HG03565 (cell line): ENCODE results near the gene SLC25A30.

Experiments used
- ATAC-seq: cut with Tn5 transposase; IDR thresholded peaks from one replicate; pipeline ENCODE4 v1.9.1; 2021; ENCODE audit warnings: mild to moderate bottlenecking, moderate library complexity; ENCODE audit not compliant: unreplicated experiment

SLC25A30 gene, protein sequence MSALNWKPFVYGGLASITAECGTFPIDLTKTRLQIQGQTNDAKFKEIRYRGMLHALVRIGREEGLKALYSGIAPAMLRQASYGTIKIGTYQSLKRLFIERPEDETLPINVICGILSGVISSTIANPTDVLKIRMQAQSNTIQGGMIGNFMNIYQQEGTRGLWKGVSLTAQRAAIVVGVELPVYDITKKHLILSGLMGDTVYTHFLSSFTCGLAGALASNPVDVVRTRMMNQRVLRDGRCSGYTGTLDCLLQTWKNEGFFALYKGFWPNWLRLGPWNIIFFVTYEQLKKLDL

DNA sequence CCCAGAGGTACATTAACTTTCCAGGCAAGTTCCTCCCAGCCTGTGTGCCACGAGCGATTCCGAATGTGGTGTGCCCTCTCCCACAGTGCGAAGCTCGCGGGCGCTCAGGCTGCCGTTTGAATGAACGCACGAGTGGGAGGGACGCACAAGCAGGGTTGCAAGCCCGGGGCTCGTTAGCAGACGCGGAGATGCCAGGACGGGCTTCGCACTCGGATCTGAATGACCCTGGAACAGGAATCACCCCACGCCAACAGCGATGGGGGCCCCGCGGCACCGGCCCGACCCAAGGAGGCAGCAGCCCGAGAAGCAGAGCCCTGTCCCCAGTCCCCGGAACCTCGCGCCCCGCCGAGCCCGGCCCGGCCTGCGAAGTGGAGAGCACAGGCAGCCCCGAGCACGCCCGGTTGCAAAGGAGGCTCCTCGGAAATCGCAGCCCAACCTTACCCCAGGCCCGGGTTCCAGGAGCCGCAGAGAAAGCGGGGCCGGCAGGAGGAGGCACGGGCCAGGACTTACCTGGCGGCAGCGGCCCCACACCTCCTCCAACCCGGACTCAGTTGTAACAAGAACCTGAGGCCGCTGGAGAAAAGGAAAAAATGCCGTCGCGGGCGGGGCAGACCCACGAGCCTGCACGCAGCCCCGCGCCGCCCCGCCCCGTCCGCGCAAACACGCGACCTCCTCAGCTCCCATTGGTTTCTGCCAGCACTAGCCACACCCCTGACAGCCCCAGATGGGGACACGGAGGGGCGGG lies at the start of gene SLC25A30:
Gene SLC25A30, minus strand, starts transcription at position 584 of the 745 bp plus-strand sequence. CDS start 6,948 bp downstream, outside the sequence.
- peak; percentile 75 for ATAC-seq

DNA sequence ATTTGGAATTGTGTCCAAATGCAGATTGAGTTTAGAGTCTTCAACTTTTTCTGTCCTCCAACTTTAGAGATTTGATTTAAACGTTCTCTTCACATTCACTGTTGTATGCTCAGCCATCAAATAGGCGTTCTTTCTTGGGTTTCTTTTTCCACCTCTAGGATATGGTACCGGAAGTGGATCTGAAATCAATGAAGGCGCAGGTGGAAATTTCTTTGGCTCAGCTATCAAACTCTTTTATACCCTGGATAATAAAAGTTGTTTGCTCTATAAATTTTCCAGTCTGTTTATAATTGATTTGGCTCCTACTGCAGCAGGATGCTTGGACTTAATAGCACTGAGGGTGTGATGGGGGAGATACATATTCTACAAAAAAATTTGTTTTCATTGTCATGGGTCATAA lies 48.2 kb upstream of the SLC25A30 start:
- ATAC-seq = no peak

DNA sequence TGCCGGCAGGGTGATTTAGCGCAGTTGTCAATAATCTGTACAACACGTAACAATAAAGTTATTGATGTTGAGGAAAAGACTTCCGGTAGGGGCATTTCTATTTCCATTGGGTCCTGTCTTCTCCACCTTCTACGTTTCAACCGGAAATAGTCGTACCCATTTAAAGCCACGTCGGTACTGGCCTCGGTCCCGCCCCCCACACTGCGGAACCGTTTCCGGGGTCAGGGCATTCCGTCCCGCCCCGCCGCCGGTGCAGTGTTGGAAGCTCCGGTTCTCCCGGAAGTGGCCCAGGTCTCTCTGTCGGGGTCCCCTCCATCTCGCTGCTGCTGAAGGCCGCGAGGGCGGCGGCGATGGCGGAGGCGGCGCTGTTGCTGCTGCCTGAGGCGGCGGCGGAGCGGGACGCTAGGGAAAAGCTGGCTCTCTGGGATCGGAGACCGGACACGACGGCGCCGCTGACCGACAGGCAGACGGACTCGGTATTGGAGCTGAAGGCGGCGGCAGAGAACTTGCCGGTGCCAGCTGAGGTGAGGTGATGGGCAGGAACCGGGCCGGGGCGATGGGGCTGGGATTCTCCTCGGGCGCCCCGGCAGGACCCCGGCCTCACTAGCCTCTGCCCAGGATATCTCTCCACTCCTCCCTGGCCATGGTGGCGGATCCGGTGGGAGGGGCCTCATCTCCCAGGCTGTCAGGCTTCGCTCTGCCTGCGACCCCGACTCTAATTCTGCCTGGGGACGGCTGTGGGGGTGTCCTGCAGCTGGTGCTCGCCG lies 46.7 kb upstream of the SLC25A30 start, which contains the start of gene COG3:
Gene COG3, plus strand, starts transcription at position 253 of the 767 bp plus-strand sequence. Its CDS starts 98 bp downstream, at position 351.
- ATAC-seq = peak; percentile 79

DNA sequence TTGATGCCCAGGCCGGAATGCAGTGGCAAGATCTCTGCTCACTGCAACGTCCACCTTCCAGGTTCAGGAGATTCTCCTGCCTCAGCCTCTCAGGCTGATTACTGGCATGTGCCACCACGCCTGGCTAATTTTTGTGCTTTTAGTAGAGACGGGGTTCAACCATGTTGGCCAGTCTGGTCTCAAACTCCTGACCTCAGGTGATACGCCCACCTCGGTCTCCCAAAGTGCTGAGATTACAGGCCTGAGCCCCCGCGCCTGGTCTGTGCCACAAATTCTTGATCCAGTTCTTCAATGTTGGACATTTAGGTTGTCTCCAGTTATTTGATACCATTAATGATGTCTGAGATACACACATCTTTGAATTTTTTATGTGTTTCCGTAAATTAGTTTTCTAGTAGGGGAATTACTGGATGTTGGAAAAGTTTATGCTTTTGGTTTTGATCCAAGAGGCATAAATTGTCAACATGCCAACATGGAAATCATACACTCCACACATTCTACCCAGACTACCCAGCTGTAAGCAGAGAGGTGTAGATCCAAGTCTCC lies 46.0 kb upstream of the SLC25A30 start:
- no peak for ATAC-seq

DNA sequence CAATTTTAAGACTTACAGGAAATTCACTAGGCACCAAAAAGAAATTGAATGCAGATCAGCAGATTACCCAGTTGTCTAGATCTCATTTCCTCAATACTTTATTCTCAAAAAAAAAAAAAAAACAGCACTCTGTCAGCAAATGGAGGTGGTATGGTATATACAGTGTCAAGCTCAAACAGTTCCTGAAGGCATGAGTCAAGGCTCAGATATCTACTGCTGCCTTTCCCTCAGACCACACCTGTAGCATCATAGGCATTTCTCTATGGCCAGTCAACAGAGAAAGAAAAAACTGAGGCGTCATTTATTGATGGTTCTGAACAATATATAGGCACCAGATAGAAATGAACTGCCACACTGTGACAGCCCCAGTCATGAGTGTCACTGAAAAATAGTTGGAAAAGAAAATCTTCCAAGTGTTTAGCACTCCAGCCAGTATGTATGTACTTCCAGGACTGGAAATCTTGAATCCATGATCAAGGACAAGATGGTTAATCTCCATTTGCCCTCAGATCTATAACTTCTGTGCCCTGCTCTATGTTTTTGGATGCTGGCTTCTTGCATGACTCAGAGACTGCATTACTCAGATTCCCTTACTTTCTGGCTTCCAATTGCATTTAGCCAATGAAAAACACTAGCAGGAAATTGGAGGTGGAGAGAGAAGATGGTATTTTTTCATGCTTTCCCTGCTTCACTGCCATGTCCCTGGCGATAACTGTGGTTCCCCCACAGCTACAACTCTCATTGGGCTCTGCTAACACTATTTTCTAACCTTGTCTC lies 38.2 kb upstream of the SLC25A30 start:
- ATAC-seq = no peak

DNA sequence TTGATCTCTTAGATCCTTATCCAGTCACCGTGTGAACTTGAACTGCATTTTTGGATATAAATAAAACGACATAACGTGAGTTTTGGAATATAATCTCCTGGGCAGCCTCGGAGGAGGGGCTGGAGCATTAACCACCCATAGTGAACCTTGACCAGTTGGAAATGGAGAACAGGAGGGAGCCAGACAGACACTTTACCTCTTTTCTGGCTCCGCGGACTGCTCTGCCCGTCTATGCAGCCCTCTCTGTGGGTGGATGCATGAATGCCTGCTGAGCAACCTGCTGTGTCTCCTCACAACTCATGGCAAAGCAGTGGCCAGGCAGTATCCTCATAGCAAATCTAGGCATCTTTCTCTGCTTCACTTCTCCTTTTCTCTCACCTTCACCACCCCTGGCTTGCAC lies 36.0 kb upstream of the SLC25A30 start:
- no peak for ATAC-seq

DNA sequence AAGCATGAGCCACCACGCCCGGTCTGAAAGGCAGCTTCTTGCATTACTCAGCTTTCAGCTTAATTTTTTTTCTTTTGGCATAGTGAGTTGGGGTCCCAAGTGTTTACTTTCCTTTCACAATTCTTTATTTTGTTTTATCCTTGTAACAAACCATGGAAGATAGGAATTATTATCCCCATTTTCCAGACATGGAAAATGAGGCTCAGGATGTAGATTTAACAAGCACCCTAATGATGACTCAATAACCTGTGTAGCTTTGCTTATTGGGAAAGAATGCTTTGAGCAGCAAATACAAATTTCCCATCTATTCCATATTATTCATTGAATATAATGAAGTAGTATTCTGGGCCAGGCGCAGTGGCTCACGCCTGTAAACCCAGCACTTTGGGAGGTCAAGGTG lies 33.1 kb upstream of the SLC25A30 start:
- no peak for ATAC-seq

DNA sequence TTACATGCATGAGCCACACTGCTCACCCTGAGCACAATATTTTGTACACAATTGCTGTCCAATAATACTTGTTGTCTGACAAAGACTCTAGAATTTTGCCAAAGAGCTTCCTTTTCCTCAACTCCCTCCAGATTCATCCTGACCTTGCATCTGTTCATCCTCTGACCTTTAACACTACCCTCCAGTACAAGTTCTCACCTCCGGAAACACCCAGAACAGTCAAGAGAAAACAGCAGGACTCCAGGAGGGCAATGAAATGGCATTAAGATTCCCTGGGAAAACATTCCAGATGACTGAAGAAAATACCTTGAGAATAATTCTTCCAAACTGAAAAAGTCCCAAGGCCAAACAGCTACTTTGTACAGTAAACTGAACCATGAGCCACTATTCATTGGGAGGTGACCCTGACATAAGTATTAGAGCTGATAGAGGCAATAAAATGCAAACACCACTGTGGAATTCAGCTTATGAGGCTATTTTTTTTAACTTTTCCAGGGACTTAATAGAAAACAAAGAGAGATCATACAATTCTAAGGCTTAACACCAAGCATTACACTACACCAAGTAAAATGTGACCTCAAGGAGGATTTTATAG lies 30.9 kb upstream of the SLC25A30 start:
- ATAC-seq = no peak

DNA sequence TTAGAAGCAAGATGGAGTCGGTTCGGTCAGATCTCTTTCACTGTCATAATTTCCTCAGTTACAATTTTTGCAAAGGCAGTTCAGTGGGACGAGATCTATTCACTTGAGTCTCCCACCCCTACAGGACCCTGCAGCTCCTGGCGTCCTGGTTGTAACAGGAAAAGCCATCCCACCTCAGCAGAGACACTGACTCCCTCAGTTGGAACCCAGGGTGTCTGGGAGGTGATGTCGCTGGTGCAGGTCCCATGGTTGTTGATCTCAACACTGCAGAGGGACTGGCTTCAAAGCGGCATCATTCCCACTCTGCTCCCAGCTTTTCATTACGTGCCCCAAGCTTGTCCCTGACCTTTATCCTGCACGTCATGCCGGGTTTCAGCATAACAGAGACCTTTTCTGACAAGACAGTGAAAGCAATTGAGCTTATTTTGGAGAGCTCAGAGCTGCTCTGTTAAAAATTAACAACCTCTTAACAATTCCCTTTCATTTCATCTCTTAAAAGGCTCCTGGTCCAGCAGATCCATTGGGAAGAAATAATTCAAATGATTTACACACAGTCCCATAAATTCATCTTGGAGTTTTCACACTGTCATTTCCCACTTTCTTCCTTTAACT lies 29.0 kb upstream of the SLC25A30 start:
- no peak for ATAC-seq

DNA sequence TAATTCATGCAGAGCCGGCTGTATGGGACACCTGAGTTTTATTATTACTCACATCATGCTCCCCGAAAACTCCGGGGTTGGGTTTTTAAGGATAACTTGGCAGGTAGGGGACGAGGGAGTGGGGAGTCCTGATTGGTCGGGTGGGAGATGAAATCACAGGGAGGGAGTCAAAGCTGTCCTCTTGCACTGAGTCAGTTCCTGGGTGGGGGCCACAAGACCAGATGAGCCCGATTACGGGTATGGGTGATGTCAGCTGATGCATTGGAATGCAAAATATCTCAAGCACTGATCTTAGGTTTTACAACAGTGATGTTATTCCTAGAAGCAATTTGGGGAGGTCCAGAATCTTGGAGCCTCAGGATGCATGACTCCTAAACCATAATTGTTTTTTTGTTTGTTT lies 28.0 kb upstream of the SLC25A30 start:
- ATAC-seq = no peak

DNA sequence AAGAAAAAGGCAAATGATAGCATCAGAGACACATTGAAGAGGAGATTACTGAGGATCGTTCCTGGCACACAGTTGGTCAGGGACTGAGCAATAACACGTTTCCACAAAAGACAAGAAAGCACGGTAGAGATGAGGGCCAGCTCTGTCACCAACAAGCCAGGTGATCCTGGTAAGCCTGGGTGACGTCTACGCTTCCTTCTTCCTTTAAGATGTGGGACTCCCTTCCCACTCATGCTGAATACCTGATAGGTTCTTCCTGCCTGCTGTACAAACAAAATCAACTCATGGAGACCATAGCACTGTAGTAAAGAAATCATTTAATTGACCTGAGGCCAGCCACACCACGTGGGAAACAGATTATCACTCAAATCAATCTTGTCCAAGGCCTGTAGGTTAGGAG lies 26.9 kb upstream of the SLC25A30 start:
- ATAC-seq = no peak

DNA sequence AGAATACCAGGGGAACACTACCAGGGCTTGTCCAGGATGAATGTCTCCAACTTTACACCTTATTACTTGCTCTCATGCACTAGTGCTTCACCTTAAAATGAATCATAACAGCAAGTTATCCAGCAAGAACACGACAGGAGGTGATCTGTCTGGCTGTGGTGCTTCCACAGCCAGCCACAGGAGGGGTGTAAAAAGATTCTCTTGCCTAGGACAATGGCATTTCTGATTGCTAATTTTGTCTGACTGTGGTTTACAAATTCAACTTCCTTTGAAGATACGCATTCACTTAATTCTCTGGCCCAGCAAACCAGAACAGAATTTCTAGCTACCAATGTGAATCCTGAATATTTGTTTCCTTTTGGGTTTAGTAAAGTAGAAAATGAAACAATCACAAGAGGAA lies 23.5 kb upstream of the SLC25A30 start:
- ATAC-seq = peak; percentile 60

DNA sequence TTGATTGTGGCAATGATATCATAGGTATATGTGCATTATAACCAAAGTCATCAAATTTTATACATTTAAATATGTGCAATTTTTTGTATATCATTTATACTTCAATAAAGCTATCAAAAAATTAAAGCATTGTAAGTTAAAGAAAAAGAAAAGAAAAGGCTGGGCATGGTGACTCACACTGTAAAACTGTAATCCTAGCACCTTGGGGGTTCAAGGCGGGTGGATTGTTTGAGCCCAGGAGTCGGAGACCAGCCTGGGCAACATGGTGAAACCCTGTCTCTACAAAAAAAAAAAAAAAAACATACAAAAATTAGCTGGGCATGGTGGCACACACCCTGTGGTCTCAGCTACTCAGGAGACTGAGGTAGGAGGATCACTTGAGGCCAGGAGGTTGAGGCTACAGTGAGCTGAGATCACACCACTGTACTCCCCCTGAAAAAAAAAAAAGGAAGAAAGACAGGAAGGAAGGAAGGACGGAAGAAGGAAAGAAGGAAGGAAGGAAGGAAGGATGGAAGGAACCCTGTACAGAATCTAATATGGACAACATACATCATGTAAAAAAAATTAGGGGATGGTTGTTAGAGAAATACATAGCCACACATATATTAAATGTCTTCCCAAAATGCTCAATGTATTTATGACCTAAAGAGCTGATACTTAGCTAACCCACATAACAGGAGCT lies 21.7 kb upstream of the SLC25A30 start:
- ATAC-seq = no peak

DNA sequence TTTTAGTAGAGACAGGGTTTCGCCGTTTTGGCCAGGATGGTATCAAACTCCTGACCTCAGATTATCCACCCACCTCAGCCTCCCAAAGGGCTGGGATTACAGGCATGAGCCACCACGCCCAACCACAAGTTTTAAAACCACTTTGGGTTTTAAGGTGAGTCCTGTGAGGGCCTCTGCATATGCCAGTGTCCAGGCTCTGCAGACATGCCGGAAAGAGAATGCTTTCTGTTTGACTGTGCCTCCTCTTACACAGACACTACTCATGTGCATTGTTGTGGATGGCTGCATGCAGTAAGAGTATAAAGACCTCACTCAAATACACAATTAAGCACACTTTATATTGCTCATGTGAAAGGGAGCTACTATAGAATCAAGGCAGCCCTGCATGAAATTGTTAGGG lies 20.8 kb upstream of the SLC25A30 start:
- no peak for ATAC-seq

DNA sequence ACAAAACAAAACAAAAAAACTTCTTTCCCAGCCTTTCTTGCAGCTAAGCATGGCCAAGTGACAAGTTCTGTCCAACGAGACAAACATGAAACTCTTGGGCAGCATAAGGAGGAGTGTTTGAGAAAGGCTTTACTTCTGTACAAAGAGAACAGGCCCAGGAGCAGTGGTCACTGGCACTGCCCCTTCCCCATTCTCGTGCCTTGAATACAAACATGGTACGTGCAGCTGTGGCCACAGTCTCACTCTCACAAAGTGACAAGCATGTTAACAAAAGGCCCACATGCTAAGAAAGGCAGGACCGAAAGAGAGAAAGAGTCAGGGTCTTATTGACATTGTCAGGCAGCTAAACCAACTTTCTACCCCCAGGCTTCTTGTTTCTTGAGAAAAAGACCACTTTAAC lies 19.8 kb upstream of the SLC25A30 start:
- no peak for ATAC-seq

DNA sequence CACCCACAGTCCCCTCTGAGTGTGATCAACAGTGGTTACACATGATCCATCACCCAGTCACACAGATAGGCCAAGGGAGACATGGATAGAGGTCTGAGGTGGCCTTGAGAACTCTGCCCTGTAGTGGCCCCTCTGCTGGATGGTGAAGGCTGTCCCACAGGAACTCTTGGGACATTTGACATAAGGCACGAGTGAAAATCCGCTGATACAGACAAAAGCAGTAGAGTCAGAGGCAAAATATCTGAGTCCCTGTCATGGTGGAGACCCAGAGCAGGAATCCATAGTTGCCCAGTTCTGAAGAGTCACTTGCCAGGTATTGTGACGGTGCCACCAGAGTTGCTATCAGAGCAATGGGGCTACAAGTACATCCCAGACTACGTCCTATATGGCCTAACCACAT lies 18.8 kb upstream of the SLC25A30 start:
- no peak for ATAC-seq

DNA sequence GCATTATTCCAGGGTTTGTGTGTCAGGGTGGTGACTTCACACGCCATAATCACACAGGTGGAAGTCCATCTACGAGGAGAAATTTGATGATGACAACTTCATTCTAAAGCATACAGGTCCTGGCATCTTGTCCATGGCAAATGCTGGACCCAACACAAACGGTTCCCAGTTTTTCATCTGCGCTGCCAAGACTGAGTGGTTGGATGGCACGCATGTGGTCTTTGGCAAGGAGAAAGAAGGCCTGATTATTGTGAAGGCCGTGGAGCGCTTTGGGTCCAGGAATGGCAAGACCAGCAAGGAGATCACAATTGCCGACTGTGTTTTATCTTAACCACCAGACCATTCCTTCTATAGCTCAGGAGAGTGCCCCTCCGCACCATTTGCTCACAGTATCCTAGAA lies 18.2 kb upstream of the SLC25A30 start:
- no peak for ATAC-seq

DNA sequence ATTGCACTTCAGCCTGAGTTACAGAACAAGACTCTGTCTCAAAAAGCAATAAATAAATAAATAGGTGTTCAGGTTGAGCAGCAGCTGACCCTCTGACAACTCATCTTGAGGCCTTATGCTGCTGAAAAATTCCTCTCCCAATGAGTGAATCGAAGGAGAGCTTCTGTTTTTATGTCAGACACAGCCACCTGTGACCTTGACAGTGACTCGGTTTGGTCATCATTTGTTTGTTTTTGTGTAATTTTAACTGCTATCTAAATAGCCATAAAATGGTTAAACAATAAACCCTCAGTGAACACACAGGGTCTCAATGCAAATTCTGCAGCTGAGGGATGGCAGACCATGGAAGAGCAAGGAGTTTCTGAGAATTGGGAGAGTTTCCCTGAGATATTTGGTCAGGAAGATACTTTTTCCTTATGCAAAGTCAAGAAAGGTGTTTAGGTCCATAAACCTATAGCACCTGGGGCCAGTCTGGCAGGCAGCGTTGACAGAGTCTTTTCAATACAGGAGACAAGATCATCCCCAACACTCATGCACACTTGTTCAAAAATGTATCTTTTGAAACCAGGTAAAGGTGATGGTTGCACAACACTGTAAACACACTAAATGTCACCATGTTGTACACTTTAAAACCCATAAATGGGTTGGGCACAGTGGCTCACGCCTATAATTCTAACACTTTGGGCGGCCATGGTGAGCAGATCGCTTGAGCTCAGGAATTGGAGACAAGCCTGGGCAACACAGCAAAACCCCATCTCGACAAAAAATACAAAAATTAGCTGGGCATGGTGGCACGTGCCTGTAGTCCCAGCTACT lies 16.6 kb upstream of the SLC25A30 start:
- ATAC-seq = no peak
